OCI-LY1 (cell line): Measurements from ENCODE around the gene DYNC1LI1.

Experiments used
- H2AFZ ChIP-seq: fragments of 200-600 bp; sonication (generic), shearing (Covaris generic); 2 replicates; pipeline ENCODE4 v1.6.0; 2014; ENCODE audit warnings: antibody characterized with exemption, mild to moderate bottlenecking, low read length
- H3F3A ChIP-seq: fragments of 200-600 bp; sonication (generic), shearing (Covaris generic); 2 replicates; pipeline ENCODE4 v1.6.0; 2014; ENCODE audit warnings: mild to moderate bottlenecking, antibody characterized with exemption, low read length, moderate library complexity; ENCODE audit not compliant: insufficient read depth
- H3K27ac ChIP-seq: fragments of 200-600 bp; sonication (generic); 2 replicates; pipeline ENCODE4 v1.5.1; 2014; ENCODE audit warnings: low read length, mixed run types, mild to moderate bottlenecking, low read depth; ENCODE audit not compliant: poor library complexity, severe bottlenecking
- H3K27me3 ChIP-seq: fragments of 200-600 bp; sonication (generic); 2 replicates; pipeline ENCODE4 v1.6.0; 2014; ENCODE audit warnings: antibody characterized with exemption, mild to moderate bottlenecking, low read length, moderate library complexity; ENCODE audit not compliant: insufficient read depth
- H3K36me3 ChIP-seq: fragments of 200-600 bp; sonication (generic); 2 replicates; pipeline ENCODE4 v1.6.1; 2014; ENCODE audit warnings: mild to moderate bottlenecking, antibody characterized with exemption, low read length, moderate library complexity, mixed read lengths; ENCODE audit not compliant: insufficient read depth
- H3K4me1 ChIP-seq: fragments of 200-600 bp; sonication (generic); 2 replicates; pipeline ENCODE4 v1.5.1; 2014; ENCODE audit warnings: mild to moderate bottlenecking, low read length, moderate library complexity; ENCODE audit not compliant: insufficient read depth, severe bottlenecking
- H3K4me2 ChIP-seq: fragments of 200-600 bp; sonication (generic), shearing (Covaris generic); 2 replicates; pipeline ENCODE4 v1.6.1; 2014; ENCODE audit warnings: low read length
- H3K4me3 ChIP-seq: fragments of 200-600 bp; sonication (generic); 2 replicates; pipeline ENCODE4 v1.5.1; 2014; ENCODE audit warnings: low read length, low read depth, mild to moderate bottlenecking, mixed read lengths; ENCODE audit not compliant: poor library complexity, severe bottlenecking
- H3K79me2 ChIP-seq: fragments of 200-600 bp; shearing (Covaris generic); 2 replicates; pipeline ENCODE4 v1.6.1; 2016; ENCODE audit warnings: mixed run types, low read length, mixed read lengths; ENCODE audit not compliant: insufficient read depth
- H3K9ac ChIP-seq: fragments of 200-600 bp; sonication (generic), shearing (Covaris generic); 2 replicates; pipeline ENCODE4 v1.6.1; 2014; ENCODE audit warnings: mild to moderate bottlenecking, low read length, mixed read lengths
- H3K9me2 ChIP-seq: fragments of 200-600 bp; sonication (generic), shearing (Covaris generic); 2 replicates; pipeline ENCODE4 v1.6.1; 2014; ENCODE audit warnings: low read depth, mild to moderate bottlenecking, low read length, mixed read lengths
- H3K9me3 ChIP-seq: fragments of 200-600 bp; shearing (Covaris generic); 2 replicates; pipeline ENCODE4 v1.6.1; 2014; ENCODE audit warnings: low read length, mixed read lengths
- H4K20me1 ChIP-seq: fragments of 200-600 bp; sonication (generic), shearing (Covaris generic); 2 replicates; pipeline ENCODE4 v1.6.0; 2016; ENCODE audit warnings: mild to moderate bottlenecking, low read length; ENCODE audit not compliant: insufficient read depth
- CTCF ChIP-seq: fragments of 200-600 bp; sonication (generic), shearing (Covaris generic); IDR thresholded peaks from 2 replicates; pipeline ENCODE4 v1.5.1; 2017; ENCODE audit warnings: mild to moderate bottlenecking, antibody characterized with exemption, low read length, moderate library complexity, mixed read lengths
- EZH2 ChIP-seq: fragments of 200-600 bp; sonication (generic), shearing (Covaris generic); IDR thresholded peaks from 2 replicates; pipeline ENCODE4 v1.8.0; 2017; ENCODE audit warnings: borderline replicate concordance, mixed run types, mild to moderate bottlenecking, antibody characterized with exemption, low read length, moderate library complexity, mixed read lengths

DYNC1LI1 gene

GRCh38 chr3:32607522-32607921 is 36.9 kb upstream of the DYNC1LI1 start:
- no peaks in the 10 kb centered on the region for H3F3A ChIP-seq
- H3K4me3 ChIP-seq, result no peak overlapping the region
- no peaks in the 10 kb centered on the region for H3K27me3 ChIP-seq
- no peaks in the 10 kb centered on the region for H3K9me2 ChIP-seq
- H3K9ac ChIP-seq, result no peak overlapping the region
- no peak overlapping the region for H2AFZ ChIP-seq
- H3K27ac ChIP-seq, result no peak overlapping the region
- H4K20me1 ChIP-seq, result no peaks in the 10 kb centered on the region
- H3K4me1 ChIP-seq, result no peaks in the 10 kb centered on the region
- H3K4me2 ChIP-seq, result no peak overlapping the region
- no peaks in the 10 kb centered on the region for H3K79me2 ChIP-seq
- no peak for TF ChIP-seq EZH2
- no peak for TF ChIP-seq CTCF
- H3K36me3 ChIP-seq, result no peaks in the 10 kb centered on the region; the same call in 1 of the 2 replicates
- H3K9me3 ChIP-seq, result no peaks in the 10 kb centered on the region

- no peak overlapping the region for H3K4me2 ChIP-seq
- H3K9ac ChIP-seq, result no peak overlapping the region
- no peaks in the 10 kb centered on the region for H4K20me1 ChIP-seq
- no peaks in the 10 kb centered on the region for H3K9me3 ChIP-seq
- H3F3A ChIP-seq, result no peaks in the 10 kb centered on the region
- no peaks in the 10 kb centered on the region for H3K27me3 ChIP-seq
- no peaks in the 10 kb centered on the region; the same call in 1 of the 2 replicates for H3K36me3 ChIP-seq
- TF ChIP-seq EZH2 (no peak), CTCF (no peak)
- H3K9me2 ChIP-seq, result no peaks in the 10 kb centered on the region
- no peaks in the 10 kb centered on the region for H3K4me1 ChIP-seq
- no peaks in the 10 kb centered on the region for H3K79me2 ChIP-seq
- no peak overlapping the region for H3K27ac ChIP-seq
- no peak overlapping the region for H3K4me3 ChIP-seq
- no peak overlapping the region for H2AFZ ChIP-seq
Measured at GRCh38 chr3:32606960-32607359, 36.3 kb upstream of the DYNC1LI1 start.

- Histone ChIP-seq H2AFZ (no peak overlapping the region), H3K27ac (no peak overlapping the region), H3K27me3 (no peaks in the 10 kb centered on the region), H3K9me3 (no peaks in the 10 kb centered on the region), H3K4me2 (no peak overlapping the region), H3K79me2 (no peaks in the 10 kb centered on the region), H3K36me3 (no peaks in the 10 kb centered on the region; the same call in 1 of the 2 replicates), H4K20me1 (no peaks in the 10 kb centered on the region), H3K4me1 (no peaks in the 10 kb centered on the region), H3K4me3 (no peak overlapping the region), H3F3A (no peaks in the 10 kb centered on the region), H3K9me2 (no peaks in the 10 kb centered on the region), H3K9ac (no peak overlapping the region)
- TF ChIP-seq CTCF (no peak), EZH2 (no peak)
Measured at GRCh38 chr3:32606277-32606676, 35.6 kb upstream of the DYNC1LI1 start.
